Right atrium auricular region (tissue), 2 donors: ENCODE measurements around the gene KLF13. TPM values are rescaled to one million over a fixed set of nuclear protein-coding genes. Genes with fewer than 3 reads are reported as not detected.
A peak's percentile ranks its signal among the peaks of the same experiment; 100 is the strongest.

Experiments
- DNase-seq: peaks from one replicate; pipeline ENCODE4 v3.0.0-alpha.2; 2019; ENCODE audit warnings: low spot score
- H3K27ac ChIP-seq, 2 donors: fragments of 200-600 bp; sonication (generic); 1 replicate in 1 of 2; 2 replicates in 1 of 2; pipeline ENCODE4 v1.5.1; 2016 to 2019
- H3K27me3 ChIP-seq, 2 donors: fragments of 200-600 bp; sonication (generic); one replicate each; pipeline versions ENCODE4 v1.5.1 to v1.6.0; 2017 to 2019
- H3K36me3 ChIP-seq: fragments of 200-600 bp; sonication (generic); one replicate; pipeline ENCODE4 v1.5.1; 2016
- H3K4me1 ChIP-seq, 2 donors: fragments of 200-600 bp; sonication (generic); one replicate each; pipeline versions ENCODE4 v1.5.1 to v1.6.0; 2017 to 2019
- H3K4me3 ChIP-seq, 2 donors: fragments of 200-600 bp; sonication (generic); 1 replicate in 1 of 2; 2 replicates in 1 of 2; pipeline ENCODE4 v1.5.1; 2017 to 2019; ENCODE audit warnings: mild to moderate bottlenecking in 1 of 2, moderate library complexity in 1 of 2
- H3K9me3 ChIP-seq, 2 donors: fragments of 200-600 bp; sonication (generic); one replicate each; pipeline ENCODE4 v1.5.1; 2019
- CTCF ChIP-seq, 2 donors: fragments of 200-600 bp; sonication (generic); IDR thresholded peaks; one replicate each; pipeline ENCODE4 v1.5.1; 2019; ENCODE audit warnings: antibody characterized with exemption in 2 of 2
- total RNA-seq, 2 donors: library from RNA; depleted of rRNA; stranded (reverse); fragments of >200 nt; gene quantifications; one replicate each; pipeline ENCODE4 v1.1.0, GENCODE V29; 2016

The KLF13 gene
- total RNA-seq, 2 donors from 2014 or later = 52.8 to 54.6 TPM

- Histone ChIP-seq H3K27me3 (no peaks in the 10 kb centered on the region), H3K36me3 (no peaks in the 10 kb centered on the region), H3K4me1 (peaks cover 0 to 64% of the 10 kb centered on the region in 2 donors), H3K4me3 (no peak overlapping the region), H3K27ac (no peak overlapping the region), H3K9me3 (no peaks in the 10 kb centered on the region)
- DNase-seq = peak; percentile 51
- no peak for TF ChIP-seq CTCF (IDR thresholded peaks at IDR 0.05)
These were observed 21.3 kb upstream of the KLF13 start for GRCh38 chr15:31305375-31305774.

- Histone ChIP-seq H3K36me3 (no peaks in the 10 kb centered on the region), H3K9me3 (no peaks in the 10 kb centered on the region), H3K27ac (no peak overlapping the region), H3K27me3 (no peaks in the 10 kb centered on the region), H3K4me1 (peaks cover 0 to 58% of the 10 kb centered on the region in 2 donors), H3K4me3 (no peak overlapping the region)
- no peak for TF ChIP-seq CTCF (IDR thresholded peaks at IDR 0.05)
- peak; percentile 40 for DNase-seq
These were observed 20.7 kb upstream of the KLF13 start for GRCh38 chr15:31305796-31306425.

GRCh38 chr15:31306426-31307269 lies 20.0 kb upstream of the KLF13 start:
- Histone ChIP-seq H3K27me3 (no peaks in the 10 kb centered on the region), H3K4me3 (no peak overlapping the region), H3K36me3 (no peaks in the 10 kb centered on the region), H3K27ac (no peak overlapping the region), H3K4me1 (peaks cover 0 to 51% of the 10 kb centered on the region in 2 donors), H3K9me3 (no peaks in the 10 kb centered on the region)
- peak; percentile 70 for DNase-seq
- no peak for TF ChIP-seq CTCF (IDR thresholded peaks at IDR 0.05)

GRCh38 chr15:31307270-31308184 lies 19.1 kb upstream of the KLF13 start:
- Histone ChIP-seq H3K4me1 (peaks cover 0 to 42% of the 10 kb centered on the region in 2 donors), H3K27me3 (no peaks in the 10 kb centered on the region), H3K4me3 (no peak overlapping the region), H3K9me3 (no peaks in the 10 kb centered on the region), H3K27ac (no peak overlapping the region), H3K36me3 (no peaks in the 10 kb centered on the region)
- DNase-seq = peak; percentile 52
- TF ChIP-seq CTCF (IDR thresholded peaks at IDR 0.05) = no peak

GRCh38 chr15:31308185-31308639 lies 18.4 kb upstream of the KLF13 start:
- Histone ChIP-seq H3K27me3 (no peaks in the 10 kb centered on the region), H3K9me3 (peaks cover 0 to 4% of the 10 kb centered on the region in 2 donors), H3K4me3 (no peak overlapping the region), H3K4me1 (peaks cover 0 to 35% of the 10 kb centered on the region in 2 donors), H3K36me3 (no peaks in the 10 kb centered on the region), H3K27ac (no peak overlapping the region)
- DNase-seq = peak; percentile 46
- TF ChIP-seq CTCF (IDR thresholded peaks at IDR 0.05) = no peak
